GM18511 (cell line): ENCODE measurements around the gene COL16A1.

Source experiments
- ATAC-seq: cut with Tn5 transposase; IDR thresholded peaks from one replicate; pipeline ENCODE4 v1.9.1; 2021; ENCODE audit warnings: mild to moderate bottlenecking, moderate library complexity; ENCODE audit not compliant: unreplicated experiment

COL16A1 gene

GRCh38 chr1:31668303-31668883 lies 35.4 kb downstream of the COL16A1 start:
- ATAC-seq = no peak

GRCh38 chr1:31667065-31667785 lies 36.6 kb downstream of the COL16A1 start:
- no peak for ATAC-seq

- no peak for ATAC-seq
These were observed 37.4 kb downstream of the COL16A1 start for GRCh38 chr1:31666263-31666963.

- no peak for ATAC-seq
These were observed 38.5 kb downstream of the COL16A1 start for GRCh38 chr1:31665234-31665878.

- no peak for ATAC-seq
These were observed 39.3 kb downstream of the COL16A1 start for GRCh38 chr1:31664528-31664927.

GRCh38 chr1:31663622-31664452 lies 40.0 kb downstream of the COL16A1 start:
- no peak for ATAC-seq

GRCh38 chr1:31662463-31662862 lies 41.4 kb downstream of the COL16A1 start:
- ATAC-seq = no peak

GRCh38 chr1:31661856-31662255 lies 42.0 kb downstream of the COL16A1 start:
- ATAC-seq = no peak

GRCh38 chr1:31660871-31661455 lies 42.9 kb downstream of the COL16A1 start:
- no peak for ATAC-seq

- ATAC-seq = no peak
These were observed 43.9 kb downstream of the COL16A1 start for GRCh38 chr1:31659889-31660288.

- no peak for ATAC-seq
These were observed 45.1 kb downstream of the COL16A1 start for GRCh38 chr1:31658721-31659120.

- ATAC-seq = no peak
These were observed 45.8 kb downstream of the COL16A1 start for GRCh38 chr1:31657972-31658510.

GRCh38 chr1:31657020-31657804 lies 46.6 kb downstream of the COL16A1 start:
- no peak for ATAC-seq

- ATAC-seq = no peak
These were observed 48.1 kb downstream of the COL16A1 start for GRCh38 chr1:31655756-31656155.

- no peak for ATAC-seq
These were observed 48.7 kb downstream of the COL16A1 start for GRCh38 chr1:31655104-31655503.

GRCh38 chr1:31654474-31654776 lies 49.4 kb downstream of the COL16A1 start:
- ATAC-seq = no peak

- ATAC-seq = no peak
These were observed 49.9 kb downstream of the COL16A1 start for GRCh38 chr1:31653717-31654473.

- no peak for ATAC-seq
These were observed 50.8 kb downstream of the COL16A1 start for GRCh38 chr1:31652891-31653499.
